ENCODE measurements around the gene SMG6.
"Not testable (repeated sequence)": the region's sequence is repeated elsewhere in the genome, so short reads cannot be mapped to it uniquely, and the experiment has no call there.

Gene SMG6

DNA sequence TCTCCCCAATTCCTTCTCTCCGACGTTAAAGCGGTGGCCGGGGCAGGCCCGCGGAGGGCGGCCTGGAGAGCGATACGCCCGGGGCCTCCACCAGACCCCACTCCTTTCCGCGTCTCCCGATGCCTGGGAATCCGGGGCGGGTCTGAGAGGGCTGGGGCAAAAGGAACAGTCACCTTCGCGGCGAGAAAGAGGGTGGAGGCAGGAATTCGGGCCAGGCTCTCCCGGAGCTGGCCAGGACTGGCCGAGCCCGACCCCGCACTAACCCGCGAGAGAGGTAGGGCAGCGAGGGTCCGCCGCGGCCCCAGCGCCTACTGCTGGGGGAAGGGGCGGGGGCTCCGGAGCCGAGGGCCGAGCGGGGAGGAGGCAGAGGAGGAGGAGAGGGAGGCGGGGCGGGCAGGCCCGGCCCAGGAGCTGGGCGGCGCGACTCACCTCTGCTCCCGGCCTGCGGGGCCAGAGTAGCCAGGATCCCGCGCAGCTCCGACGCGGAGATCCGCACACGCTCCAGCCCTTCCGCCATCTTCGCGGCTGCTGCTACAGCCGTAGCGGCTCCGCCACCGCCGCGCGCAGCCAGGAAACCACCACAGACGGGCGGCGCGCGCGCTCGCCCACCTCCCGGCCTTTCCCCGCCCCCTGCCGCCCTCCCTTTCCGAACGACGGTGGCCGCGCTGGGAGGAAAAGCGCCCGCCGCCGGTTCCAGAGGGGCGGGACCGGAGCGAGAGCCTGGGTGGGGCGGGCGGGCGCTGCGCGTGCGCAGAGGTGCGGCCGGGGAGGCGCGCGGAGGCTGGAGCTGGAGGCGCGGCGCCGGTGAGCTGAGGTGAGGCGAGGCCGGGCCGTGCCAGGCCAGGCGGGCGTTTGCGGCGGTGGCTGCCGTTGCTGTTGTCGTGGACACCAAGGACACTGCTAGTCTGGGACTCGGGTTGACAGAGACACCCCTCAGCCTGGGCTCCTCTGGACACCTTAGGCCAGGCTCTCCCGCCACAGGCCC, at the start of gene SMG6, which contains the start of gene SRR:
Gene SMG6 (minus strand): TSS at position 582 of the 985 bp plus-strand sequence. CDS start 65 bp downstream, at position 517.
Gene SRR (plus strand): TSS at position 747 of the 985 bp plus-strand sequence. CDS start 11,611 bp downstream, outside the sequence.
- DNase-seq, result peak; percentile 59

DNA sequence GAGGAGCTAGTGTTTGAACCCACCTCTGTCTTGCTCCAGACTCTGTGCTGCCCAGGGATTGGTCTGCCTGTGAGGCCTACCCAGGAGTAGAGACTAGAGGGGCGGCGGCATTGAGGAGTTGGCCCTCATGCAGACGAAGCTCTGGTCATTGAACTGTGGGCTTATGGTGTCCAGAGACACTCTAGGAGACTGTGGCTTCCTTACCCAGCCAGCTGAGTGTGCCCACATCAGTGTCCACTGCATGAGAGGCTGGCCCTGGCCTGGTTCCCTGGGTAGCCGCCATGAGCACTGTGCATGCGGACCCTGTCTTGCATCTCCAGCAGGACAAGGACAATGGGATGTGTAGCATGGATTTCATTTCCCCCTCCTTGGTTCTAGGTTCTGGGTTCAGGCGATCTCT, 47.7 kb upstream of the SMG6 start:
- DNase-seq, result no peak

DNA sequence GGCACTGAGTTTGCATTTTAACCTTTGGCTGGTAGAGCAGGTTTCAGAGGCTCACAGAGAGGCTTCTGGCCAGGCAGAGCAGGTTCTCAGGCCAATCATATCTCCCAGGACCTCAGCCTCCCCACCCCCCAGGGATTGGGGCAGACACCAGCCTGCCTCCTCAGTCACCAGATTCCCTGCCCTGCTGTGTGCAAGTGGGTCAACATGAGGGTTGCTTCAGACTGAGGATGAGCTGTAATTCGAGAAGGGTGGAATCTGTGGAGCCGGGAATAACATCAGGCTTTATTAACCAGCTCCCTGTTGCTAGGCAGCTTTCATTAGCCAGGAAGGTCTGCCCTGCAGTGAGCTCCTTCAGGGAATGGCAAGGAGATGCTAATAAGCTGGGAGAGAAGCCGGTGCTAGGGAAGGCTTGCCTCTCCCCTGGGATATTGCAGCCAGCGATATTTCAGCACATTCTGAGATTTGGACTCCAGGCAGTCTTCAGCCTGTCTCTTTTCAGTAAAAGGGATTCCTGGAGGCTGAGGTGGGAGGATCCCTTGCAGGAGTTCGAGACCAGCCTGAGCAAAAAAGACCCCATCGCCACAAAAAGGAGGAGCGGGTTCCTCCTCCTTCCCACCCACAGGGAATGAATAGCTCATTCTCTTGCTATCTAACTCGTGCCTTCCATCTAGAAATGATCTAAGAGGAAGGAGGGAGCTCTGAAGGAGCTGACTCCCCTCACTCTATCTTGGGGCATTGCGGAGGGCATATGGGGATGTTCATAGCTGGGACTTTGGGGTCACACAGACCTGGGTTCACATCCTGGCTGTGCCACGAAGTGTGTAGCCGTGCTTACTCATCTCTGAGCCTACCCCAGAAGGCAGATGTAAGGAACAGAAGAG, 44.5 kb upstream of the SMG6 start:
- peak; percentile 22 for DNase-seq

DNA sequence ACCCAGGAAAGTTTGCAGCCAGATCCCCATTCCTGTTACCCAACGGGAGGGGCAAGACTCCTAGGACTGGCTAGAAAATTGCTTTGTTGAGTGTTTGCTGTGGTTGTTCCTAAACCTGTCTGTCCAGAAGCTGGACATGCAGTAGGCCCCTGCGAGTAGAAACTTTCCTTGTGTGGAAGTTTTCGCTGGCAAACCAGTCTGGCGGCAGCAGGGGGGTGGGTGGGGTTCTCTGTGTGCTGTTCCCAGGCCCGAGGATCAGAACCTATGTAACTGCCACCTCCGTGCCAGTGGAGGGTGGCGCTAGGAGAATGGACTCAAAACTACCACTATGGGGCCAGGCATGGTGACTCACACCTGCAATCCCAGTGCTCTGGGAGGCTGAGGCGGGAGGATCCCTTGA, 42.9 kb upstream of the SMG6 start:
- DNase-seq, result no peak

DNA sequence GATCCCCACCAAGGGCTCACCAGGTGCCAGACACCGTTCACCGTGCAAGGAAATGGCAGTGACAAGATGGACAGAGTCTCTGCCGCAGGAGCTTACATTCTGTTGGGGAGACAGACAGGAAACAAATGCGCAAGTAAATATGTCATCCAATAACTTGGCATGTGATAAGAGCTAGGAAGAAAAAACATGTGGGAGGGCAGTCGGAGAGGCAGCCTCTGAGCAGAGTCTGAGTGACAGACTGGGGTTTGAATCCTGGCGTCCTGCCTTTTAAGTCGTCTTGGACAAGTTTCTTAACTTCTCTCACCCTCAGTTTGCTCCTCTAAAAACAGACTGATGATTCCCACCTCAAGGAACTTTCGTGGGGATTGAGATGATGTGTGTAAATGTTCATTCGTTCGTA, 40.9 kb upstream of the SMG6 start:
- DNase-seq, result no peak

DNA sequence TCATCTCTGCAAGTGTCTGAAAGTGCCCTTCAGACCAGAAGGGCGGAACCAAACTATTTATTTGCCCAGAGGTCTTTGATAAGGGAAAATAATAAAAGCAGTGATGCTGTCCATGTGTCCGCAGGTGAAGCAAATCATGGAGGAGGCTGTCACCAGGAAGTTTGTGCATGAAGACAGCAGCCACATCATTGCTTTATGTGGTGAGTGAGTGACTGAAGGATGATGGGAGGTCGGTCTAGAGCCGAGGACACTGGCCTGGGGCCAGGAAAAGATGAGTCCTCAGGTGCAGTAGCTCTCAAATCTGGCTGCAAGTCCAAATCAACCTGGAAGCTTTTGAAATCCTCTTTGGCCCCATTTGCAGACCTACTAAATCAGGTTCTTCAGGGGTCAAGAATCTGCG, 39.8 kb upstream of the SMG6 start:
- DNase-seq, result no peak

DNA sequence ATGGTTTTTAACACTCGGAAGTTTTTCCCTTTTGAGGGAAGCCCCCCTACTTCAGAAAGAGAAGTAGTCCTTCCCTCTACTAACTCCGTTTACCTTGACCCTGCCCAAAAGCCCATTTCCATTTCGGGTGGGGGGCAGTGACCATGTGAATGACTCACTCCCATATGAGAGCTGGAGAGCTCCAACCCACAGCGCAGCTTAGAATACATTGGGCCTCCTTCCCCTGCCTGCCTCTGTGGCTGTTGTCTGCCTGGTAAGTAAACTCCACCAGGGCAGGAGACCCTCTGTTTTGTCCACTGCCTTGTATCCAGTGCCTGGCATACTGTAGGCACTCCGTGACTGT, 34.7 kb upstream of the SMG6 start:
- DNase-seq, result no peak

DNA sequence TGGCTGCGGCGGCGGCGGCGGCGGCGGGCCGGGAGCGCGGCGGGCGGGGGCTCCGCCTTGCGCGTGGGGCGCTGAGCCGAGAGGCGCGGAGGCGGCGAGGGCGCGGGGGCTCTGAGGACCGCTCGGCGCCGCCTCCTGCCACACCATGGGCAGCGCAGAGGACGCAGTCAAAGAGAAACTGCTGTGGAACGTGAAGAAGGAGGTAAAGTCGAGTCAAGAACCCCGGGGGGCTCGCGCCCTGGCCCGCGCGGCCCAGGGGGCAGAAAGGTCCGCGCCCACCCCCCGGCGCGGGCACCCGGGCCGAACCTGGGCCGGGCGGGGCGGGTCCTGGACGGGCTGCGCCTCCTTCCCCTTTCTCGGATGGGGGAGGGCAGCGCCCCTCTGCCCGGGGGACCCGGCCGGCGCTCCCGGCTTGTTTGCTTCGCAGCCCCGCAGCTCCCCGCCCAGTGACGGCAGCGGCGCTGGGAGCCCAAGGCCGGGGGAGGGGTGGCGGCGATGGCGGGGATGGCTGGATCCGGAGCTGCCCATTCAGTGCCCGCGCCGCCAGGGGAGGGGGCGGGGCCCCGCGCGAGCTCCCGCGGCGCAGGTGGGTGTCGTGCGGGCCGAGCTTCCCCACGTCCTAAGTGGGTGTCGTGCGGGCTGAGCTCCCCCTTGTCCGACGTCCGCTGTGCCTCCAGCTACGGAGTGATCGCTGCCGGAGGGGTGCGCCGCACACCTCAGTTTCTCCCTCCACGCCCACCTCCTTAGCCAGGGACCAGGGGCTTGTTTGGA, 34.1 kb upstream of the SMG6 start:
- DNase-seq, result peak; percentile 9

DNA sequence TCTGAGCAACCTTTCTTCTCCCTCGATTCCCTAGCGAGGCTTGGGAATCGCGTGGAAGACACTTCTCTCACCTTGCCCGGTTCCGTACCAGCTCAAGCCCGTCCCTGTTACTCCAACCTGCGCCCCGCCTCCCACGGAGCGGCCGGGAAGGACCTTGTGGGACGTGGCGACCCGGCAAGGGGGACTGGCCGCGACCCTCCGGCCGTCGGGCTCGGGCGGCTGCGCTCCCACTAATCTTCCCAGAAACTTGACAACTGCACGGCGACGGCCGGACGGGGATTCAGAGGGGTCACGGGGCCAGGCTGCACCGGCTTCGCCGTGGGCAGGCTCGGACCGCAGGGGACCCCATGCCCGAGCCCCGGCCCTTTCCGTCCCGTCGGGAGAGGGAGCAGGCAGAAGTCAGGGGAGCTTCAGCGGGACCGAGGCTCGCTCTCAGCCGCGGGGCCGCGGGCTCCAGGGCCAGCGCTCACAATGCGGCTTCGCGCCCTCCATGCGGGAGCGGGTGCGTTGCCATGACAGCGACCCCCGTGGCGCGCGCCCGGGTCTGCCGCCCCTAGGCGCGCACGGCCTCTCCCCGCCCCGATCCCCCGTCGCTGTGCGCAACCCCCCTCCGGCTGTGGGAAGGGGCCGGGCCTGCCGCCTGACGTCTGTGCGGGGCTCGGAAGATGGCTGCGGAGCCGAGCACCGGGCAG, 33.4 kb upstream of the SMG6 start, which contains the start of gene SGSM2:
Gene SGSM2 (plus strand): TSS at position 650 of the 692 bp plus-strand sequence. CDS start 188 bp downstream, outside the sequence.
- DNase-seq, result peak; percentile 56

DNA sequence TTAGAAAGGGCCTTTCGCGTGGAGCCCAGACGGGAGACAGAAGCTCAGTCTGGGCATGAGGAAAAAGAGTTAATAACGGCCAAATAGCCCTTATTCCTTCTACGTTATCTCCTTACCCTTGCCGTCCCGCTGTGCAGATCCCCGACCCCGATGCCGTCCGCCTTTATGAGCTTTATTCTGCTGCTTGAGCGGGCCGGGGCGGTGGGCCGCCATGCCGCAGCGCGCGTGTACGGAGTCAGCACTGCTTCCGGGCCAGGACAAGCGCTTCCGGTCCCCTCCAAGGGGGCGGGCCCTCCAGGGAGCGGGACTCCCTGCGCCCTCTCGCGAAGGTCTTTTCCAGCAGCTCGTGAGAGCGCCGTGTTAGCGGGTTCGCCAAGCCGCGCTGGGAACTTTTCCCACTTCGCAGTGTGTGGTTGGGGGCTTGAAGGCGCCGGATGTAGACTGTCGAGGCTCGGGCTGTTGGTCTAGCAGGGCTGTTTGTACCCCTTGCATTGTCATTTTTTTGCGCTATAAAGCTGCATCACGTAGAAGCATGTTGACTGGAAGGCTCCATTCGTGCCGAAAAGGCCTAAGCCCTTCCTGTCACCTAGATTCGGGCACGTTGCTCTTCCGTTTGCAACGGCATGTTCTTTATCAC, 32.7 kb upstream of the SMG6 start, which contains the start of gene TSR1:
Gene TSR1 (minus strand): TSS at position 243 of the 637 bp plus-strand sequence. CDS start 30 bp downstream, at position 213.
- DNase-seq, result peak; percentile 76

DNA sequence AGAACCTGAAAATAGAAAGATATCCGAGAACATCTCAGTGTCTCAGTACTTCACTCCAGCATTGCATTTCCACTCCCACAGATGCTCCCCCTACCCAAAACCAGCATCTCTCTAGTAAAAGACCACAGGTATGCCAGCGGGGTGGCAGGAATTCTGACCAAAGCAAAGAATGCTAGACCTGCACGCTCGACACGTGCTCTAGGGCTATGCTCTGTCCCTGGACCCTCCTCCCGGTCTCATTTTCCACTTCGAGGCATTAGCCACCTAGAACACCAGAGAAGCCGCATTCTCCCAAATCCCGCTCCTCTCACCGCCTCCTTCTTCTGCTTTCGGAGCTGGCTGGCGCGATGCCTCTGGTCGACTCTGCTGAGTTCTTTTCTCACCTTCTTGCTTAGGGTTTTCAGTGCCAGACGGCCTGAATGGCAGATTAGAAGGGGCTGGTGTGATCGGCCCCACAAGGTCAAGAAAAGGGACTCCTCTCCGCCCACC, 32.2 kb upstream of the SMG6 start:
- no peak for DNase-seq

DNA sequence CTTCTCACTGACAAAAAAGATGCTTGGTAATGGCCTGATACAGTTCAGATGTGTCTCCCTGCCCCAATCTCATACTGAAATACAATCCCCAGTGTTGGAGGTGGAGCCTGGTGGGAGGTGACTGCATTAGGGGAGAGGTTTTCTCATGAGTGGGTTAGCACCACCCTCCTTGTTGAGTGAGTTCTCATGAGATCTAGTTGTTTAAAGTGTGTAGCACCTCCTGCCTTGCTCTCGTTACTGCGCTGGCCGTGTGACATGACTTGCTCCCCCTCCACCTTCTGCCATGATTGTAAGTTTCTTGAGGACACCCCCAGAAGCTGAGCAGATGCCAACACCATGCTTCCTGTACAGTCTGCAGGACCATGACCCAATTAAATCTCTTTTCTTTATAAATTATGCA, 27.7 kb upstream of the SMG6 start:
- no peak for DNase-seq

DNA sequence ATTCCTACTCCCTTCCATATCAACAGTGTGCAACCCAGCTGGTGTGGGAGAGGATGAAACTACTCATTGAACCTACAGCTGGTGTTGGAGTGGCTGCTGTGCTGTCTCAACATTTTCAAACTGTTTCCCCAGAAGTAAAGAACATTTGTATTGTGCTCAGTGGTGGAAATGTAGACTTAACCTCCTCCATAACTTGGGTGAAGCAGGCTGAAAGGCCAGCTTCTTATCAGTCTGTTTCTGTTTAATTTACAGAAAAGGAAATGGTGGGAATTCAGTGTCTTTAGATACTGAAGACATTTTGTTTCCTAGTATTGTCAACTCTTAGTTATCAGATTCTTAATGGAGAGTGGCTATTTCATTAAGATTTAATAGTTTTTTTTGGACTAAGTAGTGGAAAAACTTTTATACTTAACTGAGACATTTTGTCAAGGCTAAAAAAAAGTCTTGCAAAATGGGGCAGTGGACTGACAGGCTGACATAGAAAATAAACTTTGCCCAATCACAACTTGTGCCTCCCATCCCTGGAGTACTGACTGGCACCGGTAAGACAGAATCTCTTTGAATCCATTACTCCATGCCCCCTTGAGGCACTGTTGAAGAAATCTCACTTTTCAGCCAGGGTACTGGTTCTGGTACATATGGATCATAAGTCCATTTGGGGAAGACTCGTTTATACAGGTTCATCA, 20.2 kb upstream of the SMG6 start:
- DNase-seq, result no peak

DNA sequence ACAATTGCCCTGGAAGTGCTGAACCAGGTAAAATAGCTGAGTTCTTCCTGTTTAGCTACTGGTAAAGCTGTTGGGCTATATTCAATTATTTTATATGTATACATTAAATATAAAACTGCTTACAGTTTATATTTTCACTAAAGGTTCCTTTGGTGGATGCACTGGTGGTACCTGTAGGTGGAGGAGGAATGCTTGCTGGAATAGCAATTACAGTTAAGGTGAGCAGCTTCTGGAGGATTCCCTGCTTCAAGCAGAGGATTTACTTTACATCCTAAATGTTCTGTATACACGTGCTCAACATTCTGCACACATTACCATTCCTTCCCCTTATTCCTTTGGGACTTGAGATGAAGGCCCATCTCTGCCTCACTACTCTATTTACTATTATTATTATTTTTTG, 17.8 kb upstream of the SMG6 start:
- DNase-seq, result no peak

DNA sequence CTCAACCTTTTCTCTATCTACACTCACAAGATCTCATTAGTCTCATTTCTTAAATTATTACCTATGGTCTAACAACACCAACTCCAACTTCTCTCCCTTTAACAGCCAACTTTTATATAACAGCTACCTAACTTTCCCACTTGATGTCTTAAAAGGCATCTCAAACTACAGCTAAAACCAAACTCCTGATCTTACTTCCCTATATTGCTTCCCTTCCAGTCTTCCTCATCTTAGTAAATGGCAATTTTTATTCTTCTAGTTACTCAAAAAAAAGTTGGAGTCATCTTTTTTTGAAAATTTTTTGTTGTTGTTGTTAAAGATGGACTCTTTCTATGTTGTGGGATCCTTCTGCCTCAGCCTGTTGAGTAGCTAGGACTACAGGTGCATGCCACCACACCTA, 15.5 kb upstream of the SMG6 start:
- no peak for DNase-seq

DNA sequence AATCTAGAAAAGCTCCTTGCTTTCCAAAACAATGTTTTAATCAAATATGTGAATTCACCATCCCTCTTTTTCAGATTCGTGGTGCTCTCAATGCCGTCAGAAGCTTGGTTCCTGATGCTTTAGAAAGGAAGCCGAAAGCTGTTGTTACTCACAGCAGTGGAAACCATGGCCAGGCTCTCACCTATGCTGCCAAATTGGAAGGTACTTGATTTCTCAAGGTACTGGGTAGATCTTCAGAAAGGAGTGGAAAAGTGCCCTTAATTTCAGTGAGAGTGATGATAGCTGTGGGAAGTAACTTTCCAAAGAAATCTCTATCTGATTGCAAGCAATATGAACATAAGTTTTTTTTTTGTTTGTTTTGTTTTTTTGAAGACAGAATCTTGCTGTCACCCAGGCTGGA, 14.2 kb upstream of the SMG6 start:
- DNase-seq, result no peak

DNA sequence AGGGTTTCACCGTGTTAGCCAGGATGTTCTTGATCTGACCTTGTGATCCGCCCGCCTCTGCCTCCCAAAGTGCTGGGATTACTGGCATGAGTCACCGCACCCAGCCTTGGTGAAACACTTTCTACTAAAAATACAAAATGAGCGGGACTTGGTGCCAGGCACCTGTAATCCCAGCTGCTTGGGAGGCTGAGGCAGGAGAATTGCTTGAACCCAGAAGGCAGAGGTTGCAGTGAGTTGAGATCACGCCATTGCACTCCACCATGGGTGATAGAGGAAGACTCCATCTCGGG, 13.3 kb upstream of the SMG6 start:
- DNase-seq, result not testable (repeated sequence)

DNA sequence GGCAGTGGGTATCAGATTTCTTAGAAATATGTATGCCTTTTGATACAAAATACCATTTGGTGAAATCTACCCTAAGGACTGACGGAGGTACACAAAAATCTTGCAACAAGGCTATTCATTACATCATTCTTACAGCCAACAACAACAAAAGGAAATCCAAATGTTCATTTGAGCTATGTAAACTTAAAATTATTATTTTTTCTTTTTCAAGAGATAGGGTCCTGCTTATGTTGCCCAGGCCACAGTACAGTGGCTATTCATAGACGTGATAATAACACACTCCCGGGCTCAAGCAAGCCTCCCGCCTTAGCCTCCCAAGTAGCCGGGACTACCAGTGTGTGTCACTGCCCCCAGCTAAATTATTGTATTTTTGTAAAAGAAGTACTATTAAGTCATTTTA, 9.2 kb upstream of the SMG6 start:
- no peak for DNase-seq

DNA sequence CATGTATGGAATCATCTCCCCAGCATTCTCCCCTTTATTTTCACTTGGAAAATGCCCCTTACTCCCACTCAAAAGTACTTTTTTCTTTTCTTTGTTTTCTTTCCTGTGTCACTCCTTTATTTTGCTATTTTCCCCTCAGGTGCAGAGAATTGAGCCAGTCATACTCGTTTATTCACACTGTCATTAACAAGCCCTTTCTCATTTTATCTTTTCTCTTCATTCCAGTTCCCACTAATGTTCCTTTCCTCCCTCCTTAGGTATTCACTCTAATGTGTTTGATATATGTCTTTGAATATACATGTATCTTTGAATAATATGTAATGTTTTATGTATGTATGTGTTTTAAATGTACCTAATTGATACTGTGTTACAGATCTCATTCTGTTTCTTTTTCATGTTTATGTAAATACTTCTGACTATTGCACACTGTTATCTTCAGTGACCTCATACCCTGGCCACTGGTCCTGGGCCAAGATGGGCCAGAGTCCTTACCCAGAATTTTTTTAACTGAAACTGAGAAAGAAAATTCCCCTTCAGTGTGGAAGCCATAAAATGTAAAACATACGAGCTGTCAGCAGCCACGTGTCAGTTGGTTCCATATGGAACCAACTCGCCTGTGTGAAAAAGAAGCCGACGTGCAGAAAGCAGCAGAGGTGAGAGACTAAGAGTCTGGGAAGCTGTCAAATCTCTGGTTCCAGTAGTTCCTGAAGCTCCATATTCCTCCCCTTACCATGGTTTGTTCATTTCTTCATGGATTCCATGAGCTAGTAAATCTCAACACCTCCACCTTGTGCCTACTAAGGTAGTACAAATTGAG, 6.0 kb upstream of the SMG6 start:
- no peak for DNase-seq

DNA sequence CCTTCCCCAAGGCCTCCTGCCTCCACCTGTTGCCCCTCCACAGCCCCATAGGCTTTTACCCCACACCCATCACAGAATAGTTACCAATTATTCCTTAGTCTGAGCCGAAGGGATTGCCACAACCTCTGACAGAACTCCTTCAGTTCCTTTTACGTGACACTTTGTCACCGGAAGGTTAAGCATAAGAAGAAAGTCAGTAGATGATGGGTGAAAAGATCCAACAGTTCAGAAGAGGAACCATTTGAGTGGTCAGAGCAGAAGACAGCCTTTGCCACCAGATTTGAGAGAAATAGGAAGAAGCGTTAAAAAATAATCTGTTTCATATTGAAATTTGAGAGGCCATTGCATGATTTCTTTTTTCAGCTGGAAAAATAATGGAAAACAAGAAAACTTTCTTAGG, 1.3 kb upstream of the SMG6 start:
- DNase-seq, result no peak

All from COR-L47 (cell line).